SH-SY5Y (cell line): ENCODE measurements around the gene GINS3.

Source experiments
- GATA2 ChIP-seq: IDR thresholded peaks from 2 replicates; pipeline ENCODE4 v1.6.1; 2011; ENCODE audit warnings: mild to moderate bottlenecking, low read depth, low read length
- GATA3 ChIP-seq: IDR thresholded peaks from 2 replicates; pipeline ENCODE4 v1.6.1; 2011; ENCODE audit warnings: low read depth, mild to moderate bottlenecking, low read length, moderate library complexity

DNA sequence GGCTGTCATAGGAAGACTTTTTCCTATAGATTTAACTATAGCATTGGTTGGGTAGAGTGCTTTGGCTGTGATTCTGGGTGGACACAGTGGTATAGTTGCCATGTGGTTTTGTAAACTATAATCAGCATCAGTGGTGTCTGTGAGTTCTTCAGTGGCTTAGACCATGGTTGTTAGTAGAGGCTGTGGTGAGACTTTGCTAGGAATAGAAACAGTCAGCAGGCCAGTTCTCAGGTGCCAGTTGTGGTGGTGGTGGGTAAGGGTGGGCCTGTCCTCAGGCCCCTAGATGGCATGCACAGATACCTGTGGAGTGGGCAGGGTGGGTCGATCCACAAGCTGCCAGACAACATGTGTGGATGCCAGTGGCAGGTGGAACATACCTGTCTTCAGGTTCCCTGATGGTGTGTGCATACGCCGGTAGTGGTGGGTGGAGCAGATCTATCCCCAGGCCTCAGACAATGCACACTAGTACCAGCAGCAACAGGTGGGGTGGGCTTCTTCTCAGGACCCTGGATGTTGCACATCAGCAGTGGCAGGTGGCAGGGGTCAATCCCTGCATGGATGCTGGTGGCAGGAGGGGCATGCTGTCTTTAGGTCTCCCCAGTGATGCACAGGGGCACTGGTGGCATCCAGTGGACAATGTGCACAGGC, 28.4 kb upstream of the GINS3 start:
- TF ChIP-seq GATA3 (no peak), GATA2 (no peak)
